LNCaP clone FGC (cell line): ENCODE data around the gene GRAMD1A.
A peak's percentile ranks its signal among the peaks of the same experiment; 100 is the strongest.
"Not testable (repeated sequence)": the region's sequence is repeated elsewhere in the genome, so short reads cannot be mapped to it uniquely, and the experiment has no call there.

Source experiments
- DNase-seq: peaks from one replicate; pipeline ENCODE4 v3.0.0-alpha.2; 2011; ENCODE audit warnings: low read depth
- H3K4me3 ChIP-seq: 2 replicates; pipeline ENCODE4 v1.5.1; 2011; ENCODE audit warnings: mild to moderate bottlenecking, low read depth, low read length, control low read depth
- TF ChIP-seq, protein P1 (sequence below): IDR thresholded peaks from 2 replicates; pipeline ENCODE4 v1.5.1; 2012; ENCODE audit warnings: mild to moderate bottlenecking; ENCODE audit not compliant: control insufficient read depth, insufficient read depth; ENCODE audit errors: extremely low read depth

Gene GRAMD1A

DNA sequence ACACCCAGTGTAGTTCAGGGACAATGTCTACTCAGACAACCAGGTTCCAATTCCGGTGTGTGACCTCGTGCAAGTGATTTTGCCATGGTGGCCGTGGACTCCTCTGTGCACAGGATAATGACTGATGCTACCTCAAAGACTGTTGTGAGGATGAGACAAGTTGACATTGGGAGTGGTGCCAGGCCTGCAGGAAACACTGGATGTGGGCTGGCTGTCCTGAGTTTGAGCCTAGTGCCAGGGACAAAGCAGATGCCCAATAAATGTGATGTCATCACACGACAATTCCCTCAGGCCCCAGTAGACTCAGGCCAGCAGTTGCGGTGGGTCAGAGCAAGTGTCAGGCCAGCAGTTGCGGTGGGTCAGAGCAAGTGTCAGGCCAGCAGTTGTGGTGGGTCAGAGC is 24.0 kb downstream of the GRAMD1A start:
- TF ChIP-seq, protein P1, sequence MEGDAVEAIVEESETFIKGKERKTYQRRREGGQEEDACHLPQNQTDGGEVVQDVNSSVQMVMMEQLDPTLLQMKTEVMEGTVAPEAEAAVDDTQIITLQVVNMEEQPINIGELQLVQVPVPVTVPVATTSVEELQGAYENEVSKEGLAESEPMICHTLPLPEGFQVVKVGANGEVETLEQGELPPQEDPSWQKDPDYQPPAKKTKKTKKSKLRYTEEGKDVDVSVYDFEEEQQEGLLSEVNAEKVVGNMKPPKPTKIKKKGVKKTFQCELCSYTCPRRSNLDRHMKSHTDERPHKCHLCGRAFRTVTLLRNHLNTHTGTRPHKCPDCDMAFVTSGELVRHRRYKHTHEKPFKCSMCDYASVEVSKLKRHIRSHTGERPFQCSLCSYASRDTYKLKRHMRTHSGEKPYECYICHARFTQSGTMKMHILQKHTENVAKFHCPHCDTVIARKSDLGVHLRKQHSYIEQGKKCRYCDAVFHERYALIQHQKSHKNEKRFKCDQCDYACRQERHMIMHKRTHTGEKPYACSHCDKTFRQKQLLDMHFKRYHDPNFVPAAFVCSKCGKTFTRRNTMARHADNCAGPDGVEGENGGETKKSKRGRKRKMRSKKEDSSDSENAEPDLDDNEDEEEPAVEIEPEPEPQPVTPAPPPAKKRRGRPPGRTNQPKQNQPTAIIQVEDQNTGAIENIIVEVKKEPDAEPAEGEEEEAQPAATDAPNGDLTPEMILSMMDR = no peak
- no peak overlapping the region for H3K4me3 ChIP-seq
- DNase-seq = no peak

DNA sequence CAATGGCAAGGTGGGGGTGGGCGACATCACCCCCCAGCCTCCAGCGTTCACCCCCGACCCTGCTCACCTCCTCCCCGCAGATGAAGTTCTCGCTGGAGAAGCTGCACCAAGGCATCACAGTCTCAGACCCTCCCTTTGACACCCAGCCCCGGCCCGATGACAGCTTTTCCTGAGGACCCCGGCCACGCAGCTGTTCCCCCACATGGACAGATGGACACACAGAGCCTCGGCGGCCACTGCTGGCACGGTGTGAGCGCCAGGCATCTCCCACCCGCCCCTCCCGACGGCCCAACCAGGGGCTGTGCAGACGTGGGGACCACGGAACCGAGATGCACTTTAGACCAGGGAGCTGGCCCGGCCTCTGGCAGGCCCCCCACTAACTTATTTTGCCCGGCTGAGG is 25.8 kb downstream of the GRAMD1A start:
- TF ChIP-seq, protein P1 = no peak
- DNase-seq = no peak

DNA sequence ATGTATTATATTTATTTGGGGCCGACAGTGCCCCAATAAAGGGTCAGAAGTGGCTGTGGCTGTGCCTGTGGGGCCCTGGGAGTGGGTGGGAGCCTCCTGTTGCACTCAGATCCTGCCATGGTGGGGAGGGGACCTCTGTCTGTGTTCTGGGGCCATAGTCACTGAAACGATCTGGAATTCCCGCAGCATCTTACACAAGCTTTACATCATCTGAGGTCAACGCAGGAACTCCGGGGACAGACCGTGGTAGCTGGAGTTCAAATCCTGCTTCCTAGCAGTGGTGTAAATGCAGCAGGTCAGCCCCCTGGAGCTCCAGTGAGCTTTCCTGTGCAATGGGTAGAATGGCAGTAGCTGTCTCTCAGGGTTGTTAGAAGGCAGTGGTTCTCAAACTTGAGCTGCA is 26.3 kb downstream of the GRAMD1A start:
- H3K4me3 ChIP-seq = no peak overlapping the region
- TF ChIP-seq, protein P1 = no peak
- DNase-seq = no peak

More for the DNA sequence above, 25.8 kb downstream of the GRAMD1A start:
- H3K4me3 ChIP-seq = no peak overlapping the region

DNA sequence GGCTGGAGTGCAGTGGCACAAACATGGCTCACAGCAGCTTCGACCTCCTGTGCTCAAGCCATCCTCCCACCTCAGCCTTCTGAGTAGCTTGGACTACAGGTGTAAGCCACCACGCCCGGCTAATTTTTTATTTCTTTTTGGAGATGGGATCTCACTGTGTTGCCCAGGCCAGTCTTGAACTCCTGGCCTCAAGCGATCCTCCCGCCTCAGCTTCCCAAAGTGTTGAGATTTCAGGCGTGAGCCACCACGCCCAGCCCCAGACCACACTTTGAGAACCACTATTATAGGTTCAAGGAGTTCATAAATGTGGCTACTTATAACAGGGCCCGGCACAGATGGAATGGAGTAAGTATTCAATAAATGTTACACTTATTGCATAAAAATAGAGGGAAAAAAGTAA is 26.9 kb downstream of the GRAMD1A start:
- H3K4me3 ChIP-seq = no peak overlapping the region
- TF ChIP-seq, protein P1 = no peak
- DNase-seq = no peak

DNA sequence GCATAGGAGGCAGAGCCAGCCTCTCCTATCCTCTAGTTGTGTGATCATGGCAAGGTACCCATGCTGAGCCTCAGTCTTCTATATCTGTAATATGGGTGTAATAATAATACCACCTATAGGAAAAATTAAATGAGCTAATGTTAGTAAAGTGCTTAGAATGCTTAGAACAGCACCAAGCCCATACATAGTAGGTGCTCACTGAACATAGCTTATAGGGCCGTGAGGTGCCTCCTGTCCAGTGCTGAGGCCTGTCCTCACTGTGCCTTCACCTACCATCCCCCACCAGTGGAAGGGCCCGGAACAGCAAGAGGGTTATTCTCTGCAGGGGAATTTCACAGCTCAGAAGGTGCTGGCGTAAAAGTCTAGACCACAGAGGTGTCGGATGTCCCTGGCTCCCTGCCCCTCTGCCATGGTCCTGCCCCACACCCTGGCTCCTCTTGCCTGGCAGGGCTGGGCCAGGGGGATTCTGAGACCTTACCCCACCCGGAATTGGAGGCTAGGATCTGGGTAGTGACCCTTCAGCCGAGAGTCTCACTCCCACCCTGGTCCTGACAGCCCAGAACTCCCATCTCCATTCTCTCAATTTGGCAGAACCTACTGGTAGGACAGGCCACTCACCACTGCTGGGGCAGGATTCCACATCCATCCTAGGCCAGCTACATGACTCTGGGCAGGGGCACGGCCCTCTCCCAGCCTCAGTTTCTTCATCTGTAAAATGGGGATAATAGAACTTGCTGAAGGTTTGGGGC is 27.9 kb downstream of the GRAMD1A start:
- TF ChIP-seq, protein P1 = no peak
- no peak for DNase-seq
- no peak overlapping the region for H3K4me3 ChIP-seq

DNA sequence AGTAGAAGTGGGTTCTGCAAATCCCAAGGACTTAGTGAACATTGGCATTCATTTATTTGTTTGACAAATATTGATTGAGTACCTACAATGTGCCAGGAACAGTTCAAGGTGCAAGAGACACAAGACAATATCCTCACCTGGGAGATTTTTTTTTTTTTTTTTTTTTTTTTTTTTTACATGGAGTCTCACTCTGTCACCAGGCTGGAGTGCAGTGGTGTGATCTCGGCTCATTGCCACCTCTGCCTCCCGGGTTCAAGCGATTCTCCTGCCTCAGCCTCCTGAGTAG is 28.4 kb downstream of the GRAMD1A start:
- not testable (repeated sequence) for DNase-seq, H3K4me3 ChIP-seq

DNA sequence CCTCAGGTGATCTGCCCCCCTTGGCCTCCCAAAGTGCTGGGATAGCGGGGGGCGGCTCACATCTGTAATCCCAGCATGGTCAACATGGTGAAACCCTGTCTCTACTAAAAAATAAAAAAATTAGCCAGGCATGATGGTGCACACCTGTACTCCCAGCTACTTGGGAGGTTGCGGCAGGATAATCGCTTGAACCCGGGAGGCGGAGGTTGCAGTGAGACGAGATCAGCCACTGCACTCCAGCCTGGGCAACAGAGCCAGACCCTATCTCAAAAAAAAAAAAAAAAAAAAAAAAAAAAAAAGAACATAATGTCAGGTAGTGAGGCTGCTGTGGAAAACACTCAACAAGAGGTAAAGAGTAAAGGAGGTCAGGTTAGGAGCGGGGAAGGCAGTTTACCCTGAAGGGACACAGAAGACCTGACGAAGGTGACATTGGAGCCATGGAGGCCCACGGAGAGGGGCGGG is 29.2 kb downstream of the GRAMD1A start:
- not testable (repeated sequence) for H3K4me3 ChIP-seq, DNase-seq

DNA sequence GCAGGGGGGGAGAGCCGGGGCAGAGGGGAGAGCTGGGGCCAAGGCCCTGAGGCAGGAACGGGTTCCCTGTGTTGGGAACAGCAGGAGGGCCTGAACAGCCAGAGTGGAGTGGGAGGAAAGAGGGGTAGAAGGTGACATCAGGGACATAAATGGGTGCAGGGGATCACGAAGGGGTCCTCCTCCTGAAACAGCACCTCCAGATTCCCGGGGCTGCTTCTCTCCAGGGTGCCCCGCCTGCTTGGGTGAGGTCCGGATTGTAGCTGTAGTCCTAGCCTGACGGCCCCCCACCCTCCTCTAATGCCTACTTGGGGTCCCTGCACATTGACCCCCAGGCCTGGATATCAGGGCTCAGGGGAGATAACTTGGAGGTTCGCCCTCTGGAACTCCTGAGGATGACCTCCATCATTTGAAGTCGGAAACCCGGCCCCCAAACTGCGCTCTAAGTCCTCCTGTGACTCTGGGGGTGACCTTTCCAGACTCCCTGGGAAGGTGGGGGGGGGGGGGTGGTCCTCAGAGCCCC is 29.7 kb downstream of the GRAMD1A start:
- TF ChIP-seq, protein P1 = no peak
- H3K4me3 ChIP-seq = peak overlapping the region; percentile 19
- DNase-seq = no peak
